ENCODE measurements around the gene SSBP3. TPM values are rescaled to one million over a fixed set of nuclear protein-coding genes. Genes with fewer than 3 reads are reported as not detected.

The SSBP3 gene
- total RNA-seq, 1 donor from 2014 or later: 34.7 TPM

DNA sequence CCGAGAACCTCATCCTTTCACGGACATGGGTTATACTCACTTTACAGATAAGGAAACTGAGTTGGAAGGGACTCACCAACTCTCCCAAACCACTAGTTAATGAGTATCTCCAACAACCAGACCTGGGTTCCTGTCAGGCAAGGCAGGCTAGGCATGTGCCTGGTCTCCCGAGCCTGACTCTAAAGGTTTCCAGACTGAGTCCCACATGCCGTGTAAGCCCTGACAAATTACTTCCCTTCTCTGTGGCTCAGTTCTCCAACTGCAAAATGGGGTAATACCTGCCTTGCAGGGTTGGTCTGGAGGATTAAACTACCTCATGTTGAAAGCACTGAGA, 34.3 kb downstream of the SSBP3 start:
- DNase-seq (ENCODE audit: low spot score): no peak

DNA sequence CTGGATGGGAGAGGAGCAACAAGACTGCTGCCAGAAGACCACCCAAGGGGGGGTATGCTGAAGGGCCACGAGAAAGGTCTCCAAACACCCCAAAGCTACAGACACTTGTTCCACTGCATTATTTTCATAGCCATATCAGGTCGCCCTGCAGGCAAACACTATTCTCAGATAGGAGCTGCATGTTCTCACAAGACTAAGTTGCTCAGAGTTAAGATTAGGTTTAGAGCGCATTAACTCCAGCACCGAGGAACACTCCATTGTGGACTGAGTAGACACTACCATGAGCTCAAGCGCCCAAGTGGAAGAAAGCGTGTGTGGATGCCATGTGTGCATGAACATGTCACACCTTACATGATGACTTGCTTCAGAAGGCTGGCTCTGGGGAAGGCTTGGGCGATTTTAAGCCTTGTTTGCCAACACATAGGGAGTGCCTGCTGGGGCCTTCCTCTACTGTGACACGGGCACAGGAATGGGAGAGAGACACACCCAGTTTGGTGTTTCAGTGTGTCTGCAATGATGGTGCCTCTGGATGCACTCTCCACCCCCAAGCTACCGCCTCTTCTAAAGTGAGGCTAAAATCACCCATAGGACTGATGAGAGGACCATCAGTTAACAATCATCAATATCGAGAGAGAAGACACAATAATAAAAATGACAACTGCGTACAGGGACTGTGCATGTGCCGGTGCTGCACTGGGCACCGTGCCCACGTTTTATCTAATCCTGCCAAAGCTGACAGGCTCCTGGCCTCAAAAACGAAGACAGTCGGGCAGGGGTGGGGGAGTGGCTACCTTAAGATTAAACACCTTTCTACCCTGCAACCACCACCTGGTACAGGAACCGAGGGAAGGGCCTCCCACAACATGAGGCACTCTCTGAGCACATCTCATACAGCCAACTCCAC, 34.9 kb downstream of the SSBP3 start:
- DNase-seq (ENCODE audit: low spot score): no peak

DNA sequence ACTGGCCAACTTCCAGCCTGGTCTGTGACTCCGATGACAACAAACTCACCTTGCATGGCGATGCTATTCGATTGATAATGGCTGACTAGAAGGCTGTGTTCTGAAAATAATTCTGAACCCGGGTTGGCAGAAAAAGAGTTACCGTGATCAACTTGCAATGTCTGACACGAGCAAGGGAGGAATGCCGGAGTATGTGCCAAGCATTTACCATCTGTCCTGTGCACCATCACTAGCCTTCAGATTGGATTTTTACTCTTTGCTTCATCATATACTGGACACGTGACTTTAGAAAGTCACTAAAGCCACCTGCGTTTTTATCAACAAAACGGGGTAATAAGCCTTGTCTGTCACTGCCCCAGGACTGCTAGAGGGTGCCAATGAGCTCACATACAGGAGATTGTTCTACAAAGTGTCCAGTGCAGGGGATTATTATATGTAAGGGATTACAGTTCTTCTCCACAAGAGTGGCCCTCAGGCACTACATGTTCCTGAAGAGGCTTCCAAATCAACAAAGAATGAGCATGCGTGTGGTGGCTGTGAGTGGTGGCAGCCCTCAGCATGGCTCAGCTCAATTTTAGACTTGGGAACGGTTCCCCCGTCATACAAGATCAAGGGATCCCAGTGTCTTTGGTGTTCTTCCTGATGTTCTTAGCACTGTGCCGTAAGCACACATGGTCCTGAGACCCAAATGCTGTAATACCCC, 35.8 kb downstream of the SSBP3 start:
- DNase-seq (ENCODE audit: low spot score): no peak

DNA sequence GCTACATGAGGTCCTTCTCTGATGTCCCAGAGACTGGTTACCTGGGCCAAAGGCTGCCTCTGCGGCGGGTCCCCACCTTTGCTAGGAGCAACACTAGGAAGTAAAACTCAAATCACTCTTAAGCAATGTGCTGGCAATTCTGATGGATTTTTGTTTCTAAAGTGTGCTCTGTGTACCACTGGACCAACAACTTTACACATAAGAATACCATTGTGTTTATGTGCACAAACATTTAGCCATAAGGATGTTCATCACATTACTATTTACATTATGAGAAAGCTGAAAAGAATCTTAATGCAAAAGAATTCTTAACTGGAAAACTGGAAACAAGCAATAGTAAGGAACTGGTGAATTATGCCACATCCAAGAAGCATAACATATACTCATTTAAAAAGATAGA, 38.6 kb downstream of the SSBP3 start:
- DNase-seq (ENCODE audit: low spot score): no peak

DNA sequence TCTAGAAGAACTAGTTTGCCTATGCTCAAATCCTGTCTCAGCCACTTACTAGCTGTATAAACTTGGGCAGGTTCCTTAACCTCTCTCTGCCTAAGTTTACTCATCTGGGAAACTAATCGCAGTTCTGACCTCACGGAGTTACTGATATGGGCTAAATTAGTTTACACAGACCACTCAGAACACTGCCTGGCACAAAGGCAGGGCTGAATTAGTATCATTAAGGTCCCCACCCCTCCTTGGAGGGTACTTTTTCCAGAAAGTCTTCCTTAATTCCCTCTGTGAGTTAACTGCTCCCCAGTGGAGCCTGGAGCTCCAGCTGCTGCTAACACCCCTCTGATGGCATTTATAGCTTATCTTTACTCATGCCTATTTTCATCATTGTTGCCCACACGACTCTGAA, 40.3 kb downstream of the SSBP3 start:
- DNase-seq (ENCODE audit: low spot score): no peak

DNA sequence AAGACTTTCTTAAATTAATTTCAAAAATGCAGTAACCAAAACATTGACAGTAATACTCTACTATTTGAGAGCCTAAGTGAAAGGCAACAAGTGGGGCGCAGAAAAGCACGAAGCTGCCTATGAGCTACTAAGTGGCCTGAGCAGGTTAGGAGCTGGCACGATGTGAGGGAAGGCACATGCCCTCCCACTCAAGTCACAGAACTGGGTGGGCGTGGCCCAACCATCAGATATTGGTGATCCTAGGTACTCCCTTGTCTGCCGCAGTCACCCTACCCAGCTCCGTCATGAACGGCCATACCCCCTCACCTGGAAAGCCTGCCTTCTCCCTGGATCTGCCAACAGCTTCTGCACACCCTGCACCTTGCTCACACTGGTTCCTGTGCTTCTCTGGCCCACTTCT, 40.8 kb downstream of the SSBP3 start:
- no peak for DNase-seq (ENCODE audit: low spot score)

DNA sequence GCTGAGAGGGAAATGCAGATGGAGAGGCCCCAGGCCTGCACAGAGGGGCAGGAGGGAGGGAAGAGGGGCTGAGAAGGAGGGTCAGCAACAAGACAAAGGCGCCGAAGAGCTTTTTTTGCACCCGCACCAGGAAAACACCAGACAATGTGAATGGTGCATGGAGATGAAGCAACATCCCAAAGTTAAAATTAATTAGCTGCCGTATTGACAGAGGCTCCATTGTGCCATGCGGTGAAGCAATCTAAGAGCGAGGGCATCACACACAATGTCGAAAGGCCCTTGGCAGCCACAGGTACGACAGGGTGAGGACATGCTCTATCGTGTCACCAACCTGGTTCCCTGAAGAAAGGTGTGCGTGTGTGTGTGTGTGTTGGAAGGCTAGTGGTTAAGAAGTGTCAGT, 41.2 kb downstream of the SSBP3 start:
- DNase-seq (ENCODE audit: low spot score): no peak

DNA sequence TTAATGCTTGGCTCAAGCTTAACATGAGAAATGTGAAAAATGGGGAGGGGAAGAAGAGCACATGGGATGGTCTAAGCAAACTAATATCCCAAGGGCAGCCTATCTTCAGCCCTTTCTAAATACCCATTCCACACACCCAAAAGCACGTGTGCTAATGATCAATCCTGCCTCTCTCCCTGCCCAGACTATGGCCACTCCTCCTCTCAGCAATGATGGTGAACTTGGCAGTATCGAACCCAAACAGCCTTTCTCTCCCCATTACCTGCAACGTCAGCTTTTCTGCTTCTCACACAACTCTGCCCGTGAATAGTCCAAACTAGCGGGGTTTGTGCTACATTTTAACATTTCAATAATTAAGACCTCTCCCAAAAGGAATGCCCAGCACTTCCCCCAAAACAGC, 41.6 kb downstream of the SSBP3 start:
- DNase-seq (ENCODE audit: low spot score): no peak

DNA sequence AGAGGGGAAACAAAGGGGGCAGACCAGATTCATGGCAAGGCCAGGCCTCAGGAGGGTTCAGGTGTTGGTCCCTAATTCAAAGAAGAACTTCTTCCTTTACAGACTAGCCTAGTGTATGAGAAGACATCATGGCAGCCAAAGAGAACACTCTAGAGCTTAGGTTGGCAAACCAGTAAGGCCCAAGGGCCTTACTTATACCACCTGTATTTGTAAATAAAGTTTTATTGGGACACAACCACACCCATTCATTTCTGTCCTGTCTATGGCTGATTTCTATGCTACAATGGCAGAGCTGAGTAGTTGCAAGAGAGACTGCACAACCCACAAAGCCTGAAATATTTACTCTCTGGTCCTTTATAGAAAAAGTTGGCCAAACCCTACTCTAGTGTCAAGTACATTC, 42.3 kb downstream of the SSBP3 start:
- DNase-seq (ENCODE audit: low spot score): no peak

DNA sequence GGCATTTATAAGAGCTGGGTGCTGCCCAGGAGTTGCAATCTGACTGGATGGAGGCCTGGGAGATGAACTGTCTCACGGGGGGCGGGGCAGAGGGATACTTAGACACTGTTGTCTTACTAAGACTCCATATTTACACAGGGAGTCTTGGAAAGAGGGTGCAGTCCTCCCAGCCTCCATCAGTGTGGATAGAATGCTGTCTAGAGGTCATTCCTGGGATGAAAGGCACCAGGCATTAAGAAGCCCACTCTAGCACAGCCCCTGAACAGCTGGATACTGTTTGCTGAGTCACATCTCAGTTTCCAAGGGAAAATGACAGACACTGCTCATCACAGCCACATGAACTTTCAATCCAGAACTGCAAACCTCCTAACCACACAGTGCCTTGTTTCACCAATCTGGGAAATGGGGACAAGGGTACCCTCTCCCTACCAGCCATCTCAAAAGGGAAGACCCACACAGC, 43.3 kb downstream of the SSBP3 start:
- no peak for DNase-seq (ENCODE audit: low spot score)

DNA sequence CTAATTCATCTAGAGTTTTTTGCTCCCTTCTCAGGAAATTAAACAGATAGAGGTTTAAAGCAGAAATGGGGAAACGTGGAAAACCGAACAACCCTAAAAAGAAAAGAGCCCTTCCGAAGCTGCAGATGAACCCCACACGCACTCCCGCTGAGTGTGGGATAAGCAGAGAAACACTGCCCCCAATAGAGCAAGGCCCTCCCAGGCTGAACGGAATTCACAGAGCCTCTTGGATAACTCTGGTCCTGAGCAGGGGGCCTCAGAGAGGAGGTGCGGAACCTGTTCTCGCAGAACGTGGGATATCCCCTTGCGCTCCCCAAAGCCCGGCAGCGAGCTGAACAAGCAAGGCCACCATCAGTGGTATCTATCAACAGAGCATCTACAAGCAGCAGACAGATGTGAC, 44.9 kb downstream of the SSBP3 start:
- DNase-seq (ENCODE audit: low spot score): no peak

DNA sequence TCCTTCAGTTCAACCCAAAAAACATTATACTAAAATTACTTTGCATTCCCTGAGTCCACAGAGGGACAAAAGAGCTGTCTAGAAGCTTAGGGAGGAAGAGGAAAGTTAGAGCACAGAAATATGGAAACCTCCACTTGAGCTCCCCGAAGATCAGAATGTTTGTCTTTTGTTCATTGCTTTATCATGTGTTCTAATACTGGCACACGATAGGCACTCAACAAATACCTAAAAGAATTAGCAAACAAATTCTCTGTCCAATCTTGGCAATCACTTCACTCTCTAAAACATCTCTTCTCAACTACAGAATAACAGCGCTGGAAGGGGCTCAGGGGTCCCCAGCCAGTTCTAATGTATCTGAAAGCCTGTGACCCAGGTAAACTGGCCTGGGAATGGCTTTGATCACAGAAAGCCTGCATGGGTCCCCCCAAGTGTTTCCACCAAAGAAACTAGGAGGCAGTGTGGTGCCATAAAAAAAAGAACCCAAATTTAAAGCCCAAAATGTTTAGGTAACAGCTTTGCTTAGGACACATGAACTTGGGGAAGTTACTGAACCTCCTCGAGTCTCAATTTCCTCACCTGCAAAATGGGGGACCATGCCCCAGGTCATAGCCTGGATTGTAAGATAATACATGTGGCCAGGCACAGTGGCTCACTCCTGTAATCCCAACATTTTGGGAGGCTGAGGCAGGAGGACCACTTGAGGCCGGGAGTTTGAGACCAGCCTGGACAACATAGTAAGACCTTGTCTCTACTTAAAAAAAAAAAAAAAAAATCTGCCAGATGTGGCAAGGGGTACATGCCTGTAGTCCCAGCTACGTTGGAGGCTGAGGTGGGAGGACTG, 45.8 kb downstream of the SSBP3 start:
- DNase-seq (ENCODE audit: low spot score): no peak

DNA sequence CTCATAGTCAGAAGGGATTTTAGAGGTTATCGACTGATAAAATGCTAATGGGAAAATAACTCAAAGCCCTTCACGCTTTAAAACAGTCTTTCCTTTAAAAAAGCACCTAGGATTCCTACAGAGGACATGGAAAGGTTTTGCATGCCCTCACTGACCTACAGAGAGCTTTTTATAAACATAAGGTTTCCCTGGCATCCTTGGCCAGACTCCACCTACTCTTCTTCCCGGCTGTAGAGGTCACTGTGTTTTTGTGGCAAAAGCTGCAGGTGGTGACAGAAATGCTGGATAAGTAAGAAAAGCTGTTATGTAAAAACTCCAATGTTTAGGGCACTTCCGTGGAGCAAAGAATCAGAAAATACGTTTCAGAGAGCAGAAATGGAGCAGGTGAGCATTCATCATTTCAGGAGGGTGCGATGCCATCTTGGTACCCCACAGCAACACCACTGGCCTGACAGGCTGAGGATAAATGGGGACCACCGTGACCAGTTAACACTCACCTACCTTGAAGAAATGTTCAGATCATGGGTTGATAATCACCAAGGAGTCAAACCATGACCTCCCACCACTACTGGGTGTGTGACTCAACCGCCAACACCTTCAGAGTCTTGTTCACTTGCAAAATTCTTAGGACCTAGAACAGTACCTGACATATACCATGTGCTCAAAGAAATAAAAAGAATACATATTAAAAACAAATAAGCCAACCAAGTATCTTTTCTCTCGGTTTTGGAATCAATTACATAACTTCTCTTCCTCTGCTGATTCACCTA, 46.6 kb downstream of the SSBP3 start:
- no peak for DNase-seq (ENCODE audit: low spot score)

DNA sequence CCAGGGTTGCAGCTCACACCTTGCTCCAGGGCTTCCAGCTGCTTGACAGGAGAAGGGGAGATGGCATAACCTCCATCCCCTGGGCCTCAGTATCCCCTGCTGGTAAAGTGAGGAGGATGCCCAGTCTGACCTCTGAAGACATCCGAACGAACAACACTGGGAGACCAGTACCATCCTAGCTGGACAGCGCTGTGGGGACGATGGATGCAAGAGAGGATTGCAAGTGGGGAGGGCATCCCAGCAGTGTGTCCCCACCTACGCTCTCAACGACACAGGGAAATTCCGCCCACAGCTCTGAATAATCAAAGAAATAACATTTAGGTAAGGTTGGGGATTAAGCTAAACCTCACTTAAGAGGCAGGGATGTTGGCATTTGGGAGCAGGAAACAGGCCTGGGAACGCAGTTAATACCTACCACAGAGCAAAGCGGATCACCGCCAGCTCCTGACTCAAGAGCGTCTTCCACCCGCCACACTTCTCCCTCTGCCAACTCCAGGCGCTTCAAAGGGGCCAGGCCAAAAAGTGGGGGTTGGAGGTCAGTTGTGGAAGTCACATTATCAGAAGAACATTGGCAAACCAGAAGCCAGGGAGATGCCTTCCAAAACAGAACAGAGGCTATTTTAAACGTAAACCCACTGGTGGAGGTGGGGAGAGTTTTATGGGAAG, 47.6 kb downstream of the SSBP3 start:
- no peak for DNase-seq (ENCODE audit: low spot score)

DNA sequence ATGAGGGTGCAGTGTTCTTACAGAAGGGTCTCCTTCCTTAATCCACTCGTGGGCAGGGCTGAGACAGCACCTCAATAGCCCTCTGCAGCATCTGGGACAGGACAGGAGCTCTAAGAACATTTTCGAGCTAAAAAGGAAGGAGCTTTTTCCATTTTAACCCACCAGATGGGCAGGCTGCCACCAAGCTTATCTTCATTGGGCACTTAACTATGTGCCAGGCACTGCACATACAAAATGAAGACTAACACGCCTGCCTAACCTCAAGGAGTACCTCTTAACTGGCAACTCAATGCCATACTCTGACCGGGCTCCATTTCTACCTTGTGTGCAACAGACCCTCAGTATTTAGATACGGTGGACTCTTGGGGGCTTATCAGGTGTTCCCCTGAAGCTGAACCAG, 48.2 kb downstream of the SSBP3 start:
- DNase-seq (ENCODE audit: low spot score): no peak

DNA sequence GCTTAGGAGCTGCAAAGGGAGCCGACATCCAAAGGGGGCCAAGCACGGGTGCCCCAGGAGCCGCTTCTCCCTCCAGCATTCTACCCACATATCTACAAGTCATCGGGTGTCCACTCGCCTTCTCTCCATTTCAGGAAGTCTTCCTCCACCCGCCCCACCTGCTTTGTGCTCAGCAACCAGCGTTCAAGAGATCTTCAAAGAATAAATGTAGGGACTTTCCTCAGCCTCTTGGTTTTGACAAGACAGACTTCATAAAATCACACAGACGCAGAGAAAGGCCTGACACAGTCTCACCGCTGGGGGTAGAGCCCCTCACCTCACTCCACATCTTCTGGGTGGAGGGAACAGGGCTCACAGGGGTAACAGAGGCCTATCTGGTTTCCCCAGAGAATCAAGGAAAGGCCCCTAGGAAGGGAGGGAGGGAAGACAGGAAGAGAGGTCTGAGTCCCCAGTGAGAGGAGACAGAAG, 49.5 kb downstream of the SSBP3 start:
- no peak for DNase-seq (ENCODE audit: low spot score)

DNA sequence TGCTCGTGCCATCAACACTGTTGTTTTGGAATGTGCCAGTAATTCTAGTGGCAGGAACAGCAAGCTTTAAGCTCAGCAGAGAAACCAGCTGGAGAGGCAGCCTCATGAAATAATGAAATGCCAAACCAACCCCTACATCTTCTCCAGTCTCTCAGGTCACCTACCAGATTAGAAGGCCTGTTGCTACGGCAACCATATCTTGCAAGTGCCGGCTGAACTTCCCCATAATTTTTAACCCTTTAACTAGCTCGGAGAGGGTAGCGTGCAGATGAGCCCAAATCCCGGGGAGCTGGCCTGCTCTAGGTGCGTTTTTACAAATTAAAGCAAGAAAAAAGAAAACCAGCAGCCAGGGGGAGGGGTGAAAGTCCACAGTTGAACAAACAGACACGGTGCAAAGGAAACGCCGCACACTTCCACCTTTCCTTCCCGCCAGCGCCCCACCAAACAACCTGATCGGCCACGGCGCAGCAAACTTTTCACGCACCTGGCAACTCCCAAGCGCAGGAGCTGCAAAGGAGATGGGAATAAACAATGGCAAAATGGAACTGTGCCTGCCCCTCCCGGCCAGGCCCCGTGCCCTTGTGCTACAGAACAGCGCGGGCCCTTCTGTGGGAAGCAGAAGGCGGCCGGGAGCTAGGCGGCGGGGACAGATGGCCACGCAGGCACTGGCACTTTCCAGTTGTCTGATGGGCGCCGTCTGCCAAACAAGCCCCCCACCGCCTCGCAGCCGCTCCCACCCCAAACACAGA, 50.1 kb downstream of the SSBP3 start:
- peak; percentile 69 for DNase-seq (ENCODE audit: low spot score)

DNA sequence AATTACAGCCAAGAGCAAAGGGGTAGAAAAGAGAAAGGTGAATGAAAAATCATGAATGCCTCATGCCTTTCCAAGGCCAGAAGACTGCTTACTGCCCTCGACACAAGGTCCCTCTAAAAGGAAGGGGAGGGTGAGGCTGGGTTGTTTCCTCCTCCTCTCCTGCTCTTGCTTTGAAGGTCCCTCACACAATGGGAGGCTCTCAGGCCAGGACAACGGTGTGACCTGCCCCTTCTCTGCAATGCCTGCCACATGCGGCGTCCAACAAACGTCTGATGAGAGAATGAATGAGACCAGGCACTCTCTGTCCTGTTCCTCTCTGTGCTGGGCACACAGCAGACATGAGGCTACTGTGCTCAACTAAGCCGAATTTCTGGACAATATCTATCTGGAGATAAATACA, 51.3 kb downstream of the SSBP3 start:
- no peak for DNase-seq (ENCODE audit: low spot score)

DNA sequence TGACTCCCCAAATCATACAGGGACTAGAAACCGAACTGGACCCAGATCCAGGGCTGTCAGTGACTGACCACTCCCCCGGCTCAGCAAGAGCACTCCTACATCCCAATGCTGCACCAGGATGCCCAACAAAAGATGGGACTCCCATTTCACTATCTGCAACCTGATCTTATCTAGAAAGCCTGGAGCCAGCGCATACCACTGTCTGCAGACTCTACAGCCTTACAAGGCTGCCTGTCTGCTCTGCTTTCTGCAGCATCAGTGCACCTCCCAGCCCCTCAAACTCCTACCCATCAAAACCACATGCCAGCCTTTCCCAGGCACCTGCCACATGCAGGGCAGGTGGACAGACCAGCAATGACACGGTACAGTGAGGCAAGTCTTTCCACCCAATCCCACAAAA, 52.2 kb downstream of the SSBP3 start:
- DNase-seq (ENCODE audit: low spot score): peak; percentile 36

DNA sequence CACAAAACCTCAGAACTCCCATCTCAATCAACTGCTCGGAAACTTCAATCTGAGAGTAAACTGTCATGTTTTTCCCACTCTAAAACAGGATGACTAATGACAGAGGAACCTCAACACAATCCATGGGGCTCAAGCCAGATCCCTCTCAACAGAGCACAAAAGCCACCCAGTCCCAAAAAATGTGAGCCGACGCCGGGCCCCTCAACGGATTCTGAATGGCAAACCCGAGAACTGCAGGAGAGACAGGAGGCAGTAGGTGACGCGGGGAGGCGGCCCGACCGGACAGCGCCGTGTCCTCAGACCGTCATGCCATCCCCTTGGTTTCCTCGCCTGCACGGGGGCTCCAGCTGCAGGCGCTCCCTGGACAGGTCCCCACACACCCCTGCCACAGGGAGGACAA, 53.4 kb downstream of the SSBP3 start:
- DNase-seq (ENCODE audit: low spot score): no peak
